Gastrocnemius medialis (tissue), 4 donors: Measurements from ENCODE around the gene LBHD2.

Experiments used
- CTCF ChIP-seq, 5 experiments: fragments of 450-650 bp in 3 of 5; fragments of 200-600 bp in 2 of 5; sonication (generic) in 2 of 5; IDR thresholded peaks in 4 of 5; conservative IDR thresholded peaks in 1 of 5; 1 replicate in 4 of 5; 2 replicates in 1 of 5; pipeline ENCODE4 v1.5.1; 2016 to 2019; ENCODE audit warnings: antibody characterized with exemption in 5 of 5, mild to moderate bottlenecking in 3 of 5, moderate library complexity in 3 of 5
- POLR2A ChIP-seq, 2 donors: fragments of 450-650 bp; IDR thresholded peaks; one replicate each; pipeline ENCODE4 v1.6.1; 2017; ENCODE audit warnings: antibody characterized with exemption in 2 of 2, mild to moderate bottlenecking in 2 of 2, moderate library complexity in 2 of 2

DNA sequence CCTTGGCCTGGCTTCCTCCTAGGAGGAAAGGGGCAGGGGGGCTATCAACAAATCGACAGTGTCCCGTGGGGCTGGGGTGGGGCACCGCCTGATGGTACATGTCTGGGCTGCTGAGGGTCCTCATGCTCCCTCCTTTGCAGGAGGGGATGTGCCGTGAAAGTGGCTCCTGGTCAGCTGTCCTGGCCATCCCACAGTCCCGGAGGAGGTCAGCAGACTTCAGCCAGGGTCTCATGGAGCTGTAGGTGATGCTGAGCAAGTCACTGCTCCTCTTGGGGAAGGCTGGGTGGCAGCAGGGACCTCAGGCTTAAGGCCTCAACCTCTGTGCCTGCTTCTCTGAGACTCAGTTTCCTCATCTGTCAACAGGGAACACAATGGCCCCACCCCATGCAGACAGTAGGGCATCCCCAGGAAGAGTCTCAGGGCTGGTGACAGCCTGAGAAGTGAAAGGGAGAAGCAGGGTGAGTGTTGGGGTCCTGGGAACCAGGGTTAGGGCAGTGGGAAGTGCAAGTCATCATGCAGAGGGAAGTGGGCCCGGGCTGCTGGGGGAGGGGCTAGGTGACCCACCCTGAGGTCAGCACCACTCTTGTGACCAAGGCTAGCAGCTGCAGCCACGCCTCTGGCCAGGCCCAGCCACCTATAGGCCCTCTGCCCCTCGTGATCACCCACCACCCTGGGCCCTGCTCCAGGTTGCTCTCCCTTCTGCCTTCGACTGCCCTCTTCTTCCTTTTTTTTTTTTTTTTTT is 34.8 kb downstream of the LBHD2 start:
- TF ChIP-seq POLR2A (IDR thresholded peaks at IDR 0.05) = no peak
- TF ChIP-seq CTCF (IDR thresholded peaks at IDR 0.05 in 4 of 5, conservative IDR thresholded peaks at IDR 0.05 in 1 of 5) = no peak
